Measurements from ENCODE around the gene EIPR1.
A peak's percentile ranks its signal among the peaks of the same experiment; 100 is the strongest.

The EIPR1 gene

DNA sequence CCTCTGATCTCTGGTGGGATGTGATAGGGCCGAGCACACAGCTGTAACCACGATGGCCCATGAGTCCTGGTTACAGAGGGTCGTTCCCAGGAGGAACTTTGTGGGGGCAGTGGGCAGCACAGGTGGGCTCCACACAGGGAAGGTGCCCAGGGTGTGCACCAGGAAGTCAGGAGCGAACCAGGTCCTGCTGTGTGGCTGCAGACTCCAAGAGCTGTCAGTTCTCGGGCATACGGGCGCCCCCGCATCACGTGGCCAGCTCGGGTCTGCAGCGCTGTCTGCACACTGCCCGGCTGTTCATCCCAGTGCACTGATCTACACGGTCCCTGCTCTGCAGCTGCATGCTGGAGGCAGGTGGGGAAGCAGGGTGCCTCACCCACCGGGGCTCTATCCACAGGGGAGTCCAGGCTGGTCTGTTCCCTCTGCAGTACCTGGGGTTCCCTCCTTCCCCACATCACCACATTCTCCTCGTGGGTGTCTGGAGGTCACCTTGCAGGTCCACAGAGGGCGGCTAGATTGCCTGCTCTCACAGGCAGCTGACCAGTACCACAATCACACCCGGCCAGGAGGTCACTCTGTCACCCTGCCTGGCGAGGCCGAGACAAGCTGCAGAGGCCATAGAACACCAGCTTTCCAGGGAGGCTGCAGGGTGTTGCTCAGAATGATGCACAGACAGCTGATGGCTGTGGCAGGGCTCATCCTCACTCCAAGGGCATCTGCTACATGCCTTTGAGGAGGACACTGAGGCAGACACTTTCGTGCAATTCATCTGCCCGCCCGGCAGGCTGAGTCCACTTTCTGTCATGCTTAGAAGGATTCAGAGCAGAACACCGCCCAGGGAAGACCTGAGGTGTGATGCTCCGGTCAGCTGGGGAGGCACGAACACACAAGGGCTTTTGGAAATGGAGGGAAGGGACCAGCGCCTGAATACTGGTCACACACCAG lies 202.7 kb downstream of the EIPR1 start:
- H3K4me3 ChIP-seq (ENCODE audit: severe bottlenecking): no peak overlapping the region
- H3K36me3 ChIP-seq (ENCODE audit: low read depth): no peaks in the 10 kb centered on the region
- peaks cover 8% of the 10 kb centered on the region for H3K4me1 ChIP-seq (ENCODE audit: insufficient read depth, poor library complexity, severe bottlenecking)
- no peak overlapping the region for H3K27ac ChIP-seq (ENCODE audit: poor library complexity, severe bottlenecking)
- ATAC-seq (ENCODE audit: low read depth) (no peak), DNase-seq (ENCODE audit: low spot score) (no peak)
- no peaks in the 10 kb centered on the region for H3K27me3 ChIP-seq (ENCODE audit: insufficient read depth, poor library complexity, severe bottlenecking)
- no peaks in the 10 kb centered on the region for H3K9me3 ChIP-seq (ENCODE audit: severe bottlenecking)
- no peak for TF ChIP-seq CTCF (IDR thresholded peaks at IDR 0.05; ENCODE audit: poor library complexity, severe bottlenecking)

- Histone ChIP-seq H3K4me1 (ENCODE audit: insufficient read depth, poor library complexity, severe bottlenecking) (peaks cover 17% of the 10 kb centered on the region), H3K36me3 (ENCODE audit: low read depth) (no peaks in the 10 kb centered on the region), H3K9me3 (ENCODE audit: severe bottlenecking) (no peaks in the 10 kb centered on the region), H3K4me3 (ENCODE audit: severe bottlenecking) (no peak overlapping the region), H3K27me3 (ENCODE audit: insufficient read depth, poor library complexity, severe bottlenecking) (no peaks in the 10 kb centered on the region), H3K27ac (ENCODE audit: poor library complexity, severe bottlenecking) (no peak overlapping the region)
- TF ChIP-seq CTCF (IDR thresholded peaks at IDR 0.05; ENCODE audit: poor library complexity, severe bottlenecking): no peak
- DNase-seq (ENCODE audit: low spot score): no peak
- ATAC-seq (ENCODE audit: low read depth): no peak
These were observed 204.6 kb downstream of the EIPR1 start for GRCh38 chr2:3173031-3173430.

GRCh38 chr2:3172265-3172935 lies 205.2 kb downstream of the EIPR1 start:
- peak; percentile 23; the same call in 1 of the 3 replicates for ATAC-seq (ENCODE audit: low read depth)

GRCh38 chr2:3171564-3172264 lies 205.9 kb downstream of the EIPR1 start:
- DNase-seq (ENCODE audit: low spot score): no peak

More at GRCh38 chr2:3172265-3172935, 205.2 kb downstream of the EIPR1 start:
- Histone ChIP-seq H3K4me1 (ENCODE audit: insufficient read depth, poor library complexity, severe bottlenecking) (peaks cover 17% of the 10 kb centered on the region), H3K4me3 (ENCODE audit: severe bottlenecking) (no peak overlapping the region), H3K27me3 (ENCODE audit: insufficient read depth, poor library complexity, severe bottlenecking) (no peaks in the 10 kb centered on the region), H3K36me3 (ENCODE audit: low read depth) (no peaks in the 10 kb centered on the region), H3K27ac (ENCODE audit: poor library complexity, severe bottlenecking) (no peak overlapping the region), H3K9me3 (ENCODE audit: severe bottlenecking) (no peaks in the 10 kb centered on the region)
- no peak for DNase-seq (ENCODE audit: low spot score)
- no peak for TF ChIP-seq CTCF (IDR thresholded peaks at IDR 0.05; ENCODE audit: poor library complexity, severe bottlenecking)

More at GRCh38 chr2:3171564-3172264, 205.9 kb downstream of the EIPR1 start:
- no peak for ATAC-seq (ENCODE audit: low read depth)
- Histone ChIP-seq H3K4me1 (ENCODE audit: insufficient read depth, poor library complexity, severe bottlenecking) (peaks cover 17% of the 10 kb centered on the region), H3K4me3 (ENCODE audit: severe bottlenecking) (no peak overlapping the region), H3K27ac (ENCODE audit: poor library complexity, severe bottlenecking) (no peak overlapping the region), H3K9me3 (ENCODE audit: severe bottlenecking) (no peaks in the 10 kb centered on the region), H3K36me3 (ENCODE audit: low read depth) (no peaks in the 10 kb centered on the region), H3K27me3 (ENCODE audit: insufficient read depth, poor library complexity, severe bottlenecking) (no peaks in the 10 kb centered on the region)
- no peak for TF ChIP-seq CTCF (IDR thresholded peaks at IDR 0.05; ENCODE audit: poor library complexity, severe bottlenecking)

Measured in RWPE2 (cell line).